HCT116 (cell line): ENCODE data around the gene EIF3K.

Experiments
- CTCF ChIP-seq, 3 experiments: fragments of 200-600 bp in 1 of 3; sonication (generic) in 1 of 3; IDR thresholded peaks in 2 of 3; conservative IDR thresholded peaks in 1 of 3; 2 replicates each; pipeline ENCODE4 v1.5.1; 2012 to 2017; ENCODE audit warnings: low read depth in 2 of 3, low read length in 2 of 3, antibody characterized with exemption in 1 of 3, borderline replicate concordance in 1 of 3, control low read depth in 1 of 3, mild to moderate bottlenecking in 1 of 3, mixed read lengths in 1 of 3, mixed run types in 1 of 3, moderate library complexity in 1 of 3; ENCODE audit not compliant: insufficient read depth in 1 of 3
- EZH2 ChIP-seq: fragments of 200-600 bp; sonication (generic); IDR thresholded peaks from 2 replicates; pipeline ENCODE4 v1.6.1; 2017; ENCODE audit warnings: antibody characterized with exemption, mixed run types
- JUND ChIP-seq: IDR thresholded peaks from 2 replicates; pipeline ENCODE4 v1.6.1; 2012
- POLR2A ChIP-seq: IDR thresholded peaks from 2 replicates; pipeline ENCODE4 v1.7.0; 2011; ENCODE audit warnings: borderline replicate concordance; ENCODE audit not compliant: insufficient read depth, insufficient read length; ENCODE audit errors: extremely low read depth
- TF ChIP-seq, protein P1 (sequence below): IDR thresholded peaks from 2 replicates; pipeline ENCODE4 v1.6.1; 2012

GRCh38 chr19:38665950-38666662, 47.1 kb downstream of the EIF3K start:
- TF ChIP-seq CTCF (IDR thresholded peaks at IDR 0.05 in 2 of 3, conservative IDR thresholded peaks at IDR 0.05 in 1 of 3; ENCODE audit: borderline replicate concordance in 1 of 3, insufficient read depth in 1 of 3, low read depth in 2 of 3, low read length in 2 of 3) (no peak), EZH2 (no peak), JUND (no peak), POLR2A (no peak)
- TF ChIP-seq, protein P1, sequence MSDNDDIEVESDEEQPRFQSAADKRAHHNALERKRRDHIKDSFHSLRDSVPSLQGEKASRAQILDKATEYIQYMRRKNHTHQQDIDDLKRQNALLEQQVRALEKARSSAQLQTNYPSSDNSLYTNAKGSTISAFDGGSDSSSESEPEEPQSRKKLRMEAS = no peak
